Measurements from ENCODE around the gene CDK11B. TPM values are rescaled to one million over a fixed set of nuclear protein-coding genes. Genes with fewer than 3 reads are reported as not detected.

The CDK11B gene
- total RNA-seq, 1 donor from 2014 or later, result 23.4 TPM

DNA sequence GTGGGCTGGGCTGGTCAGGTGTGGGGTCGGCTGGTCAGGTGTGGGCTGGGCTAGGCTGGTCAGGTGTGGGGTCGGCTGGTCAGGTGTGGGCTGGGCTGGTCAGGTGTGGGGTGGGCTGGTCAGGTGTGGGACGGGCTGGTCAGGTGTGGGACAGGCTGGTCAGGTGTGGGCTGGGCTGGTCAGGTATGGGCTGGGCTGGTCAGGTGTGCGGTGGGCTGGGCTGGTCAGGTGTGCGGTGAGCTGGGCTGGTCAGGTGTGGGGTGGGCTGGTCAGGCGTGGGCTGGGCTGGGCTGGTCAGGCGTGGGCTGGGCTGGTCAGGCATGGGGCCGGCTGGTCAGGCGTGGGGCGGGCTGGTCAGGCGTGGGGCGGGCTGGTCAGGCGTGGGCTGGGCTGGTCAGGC, 52.6 kb downstream of the CDK11B start:
- Histone ChIP-seq H4K20me1 (ENCODE audit: insufficient read depth, low read length) (no peaks in the 10 kb centered on the region), H3K4me3 (ENCODE audit: insufficient read depth, low read depth, low read length) (no peak overlapping the region), H3K9me3 (ENCODE audit: insufficient read depth, low read depth, low read length) (no peaks in the 10 kb centered on the region), H2AFZ (ENCODE audit: low read depth, low read length) (no peak overlapping the region), H3K79me2 (ENCODE audit: insufficient read depth, low read length) (no peaks in the 10 kb centered on the region), H3K36me3 (ENCODE audit: insufficient read depth, low read length) (no peaks in the 10 kb centered on the region), H3K9ac (ENCODE audit: low read length) (no peak overlapping the region), H3K27ac (ENCODE audit: low read depth, low read length) (no peak overlapping the region), H3K27me3 (ENCODE audit: insufficient read depth, low read length) (peaks cover 2% of the 10 kb centered on the region), H3K4me1 (ENCODE audit: insufficient read depth, low read length) (no peaks in the 10 kb centered on the region), H3K4me2 (ENCODE audit: low read length) (no peak overlapping the region)
- Mint-ChIP-seq H3K27ac (ENCODE audit: unreplicated experiment) (no peak overlapping the region), H3K36me3 (ENCODE audit: low read depth, unreplicated experiment) (peaks cover 2% of the 10 kb centered on the region), H3K9me3 (ENCODE audit: unreplicated experiment) (no peaks in the 10 kb centered on the region), H3K27me3 (ENCODE audit: low read depth, unreplicated experiment) (peaks cover 25% of the 10 kb centered on the region), H3K4me1 (ENCODE audit: low read depth, unreplicated experiment) (peaks cover 7% of the 10 kb centered on the region), H3K4me3 (ENCODE audit: unreplicated experiment) (no peak overlapping the region)
- DNase-seq (ENCODE audit: low read depth) (no peak), FAIRE-seq (no peak)
- no peak for TF ChIP-seq EZH2 (IDR thresholded peaks at IDR 0.05; ENCODE audit: insufficient read depth, low read length)
- TF ChIP-seq, protein P1, sequence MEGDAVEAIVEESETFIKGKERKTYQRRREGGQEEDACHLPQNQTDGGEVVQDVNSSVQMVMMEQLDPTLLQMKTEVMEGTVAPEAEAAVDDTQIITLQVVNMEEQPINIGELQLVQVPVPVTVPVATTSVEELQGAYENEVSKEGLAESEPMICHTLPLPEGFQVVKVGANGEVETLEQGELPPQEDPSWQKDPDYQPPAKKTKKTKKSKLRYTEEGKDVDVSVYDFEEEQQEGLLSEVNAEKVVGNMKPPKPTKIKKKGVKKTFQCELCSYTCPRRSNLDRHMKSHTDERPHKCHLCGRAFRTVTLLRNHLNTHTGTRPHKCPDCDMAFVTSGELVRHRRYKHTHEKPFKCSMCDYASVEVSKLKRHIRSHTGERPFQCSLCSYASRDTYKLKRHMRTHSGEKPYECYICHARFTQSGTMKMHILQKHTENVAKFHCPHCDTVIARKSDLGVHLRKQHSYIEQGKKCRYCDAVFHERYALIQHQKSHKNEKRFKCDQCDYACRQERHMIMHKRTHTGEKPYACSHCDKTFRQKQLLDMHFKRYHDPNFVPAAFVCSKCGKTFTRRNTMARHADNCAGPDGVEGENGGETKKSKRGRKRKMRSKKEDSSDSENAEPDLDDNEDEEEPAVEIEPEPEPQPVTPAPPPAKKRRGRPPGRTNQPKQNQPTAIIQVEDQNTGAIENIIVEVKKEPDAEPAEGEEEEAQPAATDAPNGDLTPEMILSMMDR (IDR thresholded peaks at IDR 0.05; ENCODE audit: insufficient read depth, low read depth, low read length), result no peak

DNA sequence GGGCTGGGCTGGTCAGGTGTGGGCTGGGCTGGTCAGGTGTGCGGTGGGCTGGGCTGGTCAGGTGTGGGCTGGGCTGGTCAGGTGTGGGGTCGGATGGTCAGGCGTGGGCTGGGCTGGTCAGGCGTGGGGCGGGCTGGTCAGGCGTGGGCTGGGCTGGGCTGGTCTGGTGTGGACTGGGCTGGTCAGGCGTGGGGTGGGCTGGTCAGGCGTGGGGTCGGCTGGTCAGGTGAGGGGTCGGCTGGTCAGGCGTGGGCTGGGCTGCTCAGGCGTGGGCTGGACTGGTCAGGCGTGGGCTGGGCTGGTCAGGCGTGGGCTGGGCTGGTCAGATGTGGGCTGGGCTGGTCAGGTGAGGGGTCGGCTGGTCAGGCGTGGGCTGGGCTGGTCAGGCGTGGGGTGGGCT, 53.1 kb downstream of the CDK11B start:
- Histone ChIP-seq H3K9ac (ENCODE audit: low read length) (no peak overlapping the region), H3K9me3 (ENCODE audit: insufficient read depth, low read depth, low read length) (no peaks in the 10 kb centered on the region), H2AFZ (ENCODE audit: low read depth, low read length) (no peak overlapping the region), H3K27ac (ENCODE audit: low read depth, low read length) (no peak overlapping the region), H3K4me3 (ENCODE audit: insufficient read depth, low read depth, low read length) (no peak overlapping the region), H3K4me1 (ENCODE audit: insufficient read depth, low read length) (no peaks in the 10 kb centered on the region), H3K4me2 (ENCODE audit: low read length) (no peak overlapping the region), H3K36me3 (ENCODE audit: insufficient read depth, low read length) (no peaks in the 10 kb centered on the region), H3K79me2 (ENCODE audit: insufficient read depth, low read length) (no peaks in the 10 kb centered on the region), H3K27me3 (ENCODE audit: insufficient read depth, low read length) (peaks cover 4% of the 10 kb centered on the region), H4K20me1 (ENCODE audit: insufficient read depth, low read length) (no peaks in the 10 kb centered on the region)
- no peak for DNase-seq (ENCODE audit: low read depth)
- no peak for FAIRE-seq
- Mint-ChIP-seq H3K9me3 (ENCODE audit: unreplicated experiment) (no peaks in the 10 kb centered on the region), H3K27me3 (ENCODE audit: low read depth, unreplicated experiment) (peaks cover 25% of the 10 kb centered on the region), H3K4me1 (ENCODE audit: low read depth, unreplicated experiment) (peaks cover 2% of the 10 kb centered on the region), H3K36me3 (ENCODE audit: low read depth, unreplicated experiment) (peaks cover 2% of the 10 kb centered on the region), H3K27ac (ENCODE audit: unreplicated experiment) (no peak overlapping the region), H3K4me3 (ENCODE audit: unreplicated experiment) (no peak overlapping the region)
- no peak for TF ChIP-seq EZH2 (IDR thresholded peaks at IDR 0.05; ENCODE audit: insufficient read depth, low read length)
- TF ChIP-seq, protein P1 (IDR thresholded peaks at IDR 0.05; ENCODE audit: insufficient read depth, low read depth, low read length), result no peak

DNA sequence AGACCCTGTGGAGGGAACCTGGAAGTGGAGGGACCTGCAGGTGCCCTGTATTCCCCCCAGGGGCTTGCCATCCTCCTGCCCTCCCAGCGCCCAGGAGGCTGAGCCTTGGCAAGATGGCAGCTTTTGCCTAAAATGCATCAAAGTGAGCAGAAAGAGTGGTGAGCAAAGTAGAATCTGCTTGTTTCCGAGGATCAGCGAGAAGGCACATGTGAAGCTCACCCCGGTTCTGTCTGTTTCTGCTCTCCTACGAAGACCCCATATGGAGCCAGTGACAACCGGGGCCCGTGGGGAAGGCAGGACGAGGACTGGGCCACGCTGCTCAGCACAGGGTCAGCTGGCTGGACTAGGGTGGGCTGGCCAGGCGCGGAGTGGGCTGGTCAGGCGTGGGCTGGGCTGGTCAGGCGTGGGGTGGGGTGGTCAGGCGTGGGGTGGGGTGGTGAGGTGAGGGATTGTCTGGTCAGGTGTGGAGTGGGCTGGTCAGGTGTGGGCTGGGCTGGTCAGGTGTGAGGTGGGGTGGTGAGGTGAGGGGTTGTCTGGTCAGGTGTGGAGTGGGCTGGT, 53.7 kb downstream of the CDK11B start:
- H4K20me1 ChIP-seq (ENCODE audit: insufficient read depth, low read length), result no peaks in the 10 kb centered on the region
- H3K27ac ChIP-seq (ENCODE audit: low read depth, low read length), result no peak overlapping the region
- Mint-ChIP-seq H3K36me3 (ENCODE audit: low read depth, unreplicated experiment) (no peaks in the 10 kb centered on the region), H3K4me1 (ENCODE audit: low read depth, unreplicated experiment) (no peaks in the 10 kb centered on the region), H3K27ac (ENCODE audit: unreplicated experiment) (no peak overlapping the region), H3K27me3 (ENCODE audit: low read depth, unreplicated experiment) (peaks cover 25% of the 10 kb centered on the region), H3K4me3 (ENCODE audit: unreplicated experiment) (no peak overlapping the region), H3K9me3 (ENCODE audit: unreplicated experiment) (no peaks in the 10 kb centered on the region)
- no peak overlapping the region for H3K4me2 ChIP-seq (ENCODE audit: low read length)
- FAIRE-seq (no peak), DNase-seq (ENCODE audit: low read depth) (no peak)
- H3K9ac ChIP-seq (ENCODE audit: low read length), result no peak overlapping the region
- no peaks in the 10 kb centered on the region for H3K9me3 ChIP-seq (ENCODE audit: insufficient read depth, low read depth, low read length)
- H3K79me2 ChIP-seq (ENCODE audit: insufficient read depth, low read length), result no peaks in the 10 kb centered on the region
- H3K4me3 ChIP-seq (ENCODE audit: insufficient read depth, low read depth, low read length), result no peak overlapping the region
- H3K27me3 ChIP-seq (ENCODE audit: insufficient read depth, low read length), result peaks cover 7% of the 10 kb centered on the region
- TF ChIP-seq, protein P1 (IDR thresholded peaks at IDR 0.05; ENCODE audit: insufficient read depth, low read depth, low read length), result no peak
- TF ChIP-seq EZH2 (IDR thresholded peaks at IDR 0.05; ENCODE audit: insufficient read depth, low read length), result no peak
- H2AFZ ChIP-seq (ENCODE audit: low read depth, low read length), result no peak overlapping the region
- H3K4me1 ChIP-seq (ENCODE audit: insufficient read depth, low read length), result no peaks in the 10 kb centered on the region
- H3K36me3 ChIP-seq (ENCODE audit: insufficient read depth, low read length), result no peaks in the 10 kb centered on the region
